HepG2 (cell line): ENCODE results near the gene CCDC148. TPM values are rescaled to one million over a fixed set of nuclear protein-coding genes. Genes with fewer than 3 reads are reported as not detected.

Experiments
- ATAC-seq: fragments of 200-7000 bp; cut with Tn5 transposase; 3 replicates; pipeline ENCODE4 v1.9.1; 2020; ENCODE audit warnings: mild to moderate bottlenecking, moderate library complexity
- BruUV-seq: library from RNA; stranded (reverse); fragments of 400-500 nt; replicated peaks from 2 replicates; lab custom pipeline; 2021; lab: Mats Ljungman, UMichigan
- CTCF ChIA-PET: fragments of 300-600 bp; formaldehyde crosslinking; extraction: SDS; loops from one replicate; lab custom pipeline; 2021; ENCODE audit warnings: low total read pairs, inconsistent platforms, low intra/inter-chr PET ratio; lab: Yijun Ruan, JAX
- POLR2A ChIA-PET: fragments of 350-600 bp; sonication (Branson Sonifier 250); formaldehyde crosslinking; loops from one replicate; lab custom pipeline; 2020; ENCODE audit warnings: antibody characterized with exemption, inconsistent platforms; lab: Yijun Ruan, JAX
- DNase-seq: peaks from one replicate; pipeline ENCODE4 v3.0.0-alpha.2; 2015; ENCODE audit warnings: low spot score
- FAIRE-seq: peaks from 3 replicates; lab custom pipeline; 2011; peaks lifted over from hg19 to GRCh38; lab: Jason Lieb, UNC
- H2AFZ ChIP-seq: one replicate; pipeline ENCODE4 v1.6.1; 2011; ENCODE audit warnings: low read length, inconsistent platforms
- H3K27ac ChIP-seq: fragments of 300-600 bp; 3 replicates; pipeline ENCODE4 v1.8.0; 2011; ENCODE audit warnings: mixed run types, mild to moderate bottlenecking, mixed read lengths, low read length, inconsistent platforms; ENCODE audit not compliant: insufficient read depth; ENCODE audit errors: extremely low read length
- H3K27me3 ChIP-seq, 2 experiments: fragments of 200-600 bp in 1 of 2; 2 replicates in 1 of 2; 3 replicates in 1 of 2; pipeline versions ENCODE4 v1.6.0 to v1.8.0; 2011; ENCODE audit warnings: low read length in 2 of 2, mild to moderate bottlenecking in 2 of 2, moderate library complexity in 2 of 2, inconsistent platforms in 1 of 2; ENCODE audit not compliant: insufficient read depth in 2 of 2, control insufficient read depth in 1 of 2
- H3K36me3 ChIP-seq, 2 experiments: fragments of 200-600 bp in 1 of 2; replicated peaks in 1 of 2; 2 replicates in 1 of 2; 3 replicates in 1 of 2; pipeline versions ENCODE4 v1.5.1 to v1.8.0; 2011; ENCODE audit warnings: low read length in 2 of 2, inconsistent platforms in 1 of 2; ENCODE audit not compliant: insufficient read depth in 2 of 2, control insufficient read depth in 1 of 2
- H3K4me1 ChIP-seq: 2 replicates; pipeline ENCODE4 v1.5.1; 2012; ENCODE audit warnings: low read length, inconsistent platforms; ENCODE audit not compliant: insufficient read depth
- H3K4me2 ChIP-seq: 2 replicates; pipeline ENCODE4 v1.6.0; 2011; ENCODE audit warnings: low read depth, low read length, inconsistent platforms
- H3K4me3 ChIP-seq, 3 experiments: fragments of 200-600 bp in 1 of 3; sonication (generic), shearing (Covaris generic) in 1 of 3; replicated peaks in 1 of 3; 2 replicates each; pipeline ENCODE4 v1.5.1; 2011 to 2016; ENCODE audit warnings: low read length in 3 of 3, inconsistent platforms in 2 of 3, low read depth in 2 of 3, mild to moderate bottlenecking in 2 of 3, control low read depth in 1 of 3, mixed read lengths in 1 of 3; ENCODE audit not compliant: insufficient read depth in 1 of 3
- H3K79me2 ChIP-seq: one replicate; pipeline ENCODE4 v1.6.1; 2011; ENCODE audit warnings: low read length, inconsistent platforms; ENCODE audit not compliant: insufficient read depth
- H3K9ac ChIP-seq: 2 replicates; pipeline ENCODE4 v1.6.0; 2011; ENCODE audit warnings: mild to moderate bottlenecking, low read depth, low read length, inconsistent platforms; ENCODE audit not compliant: insufficient read depth
- H3K9me3 ChIP-seq: 2 replicates; pipeline ENCODE4 v1.5.1; 2012; ENCODE audit warnings: mild to moderate bottlenecking, low read length
- H4K20me1 ChIP-seq: 2 replicates; pipeline ENCODE4 v1.6.0; 2011; ENCODE audit warnings: inconsistent platforms, mild to moderate bottlenecking, low read length, moderate library complexity; ENCODE audit not compliant: insufficient read depth
- DMAP1 ChIP-seq: IDR thresholded peaks from 2 replicates; pipeline ENCODE4 v1.6.1; 2016
- GABPA ChIP-seq, 2 experiments: IDR thresholded peaks; 2 replicates each; pipeline ENCODE4 v1.6.1; 2011 to 2016; ENCODE audit warnings: low read depth in 2 of 2, low read length in 1 of 2, missing biosample characterization in 1 of 2, missing genetic modification characterization in 1 of 2
- WGBS: methylation state at CpG from one replicate; pipeline ENCODE4 v1.1.6; 2017; ENCODE audit warnings: low lambda C conversion rate; 5-methylcytosine and 5-hydroxymethylcytosine counted together
- in situ Hi-C: cut with HindIII; loops from 2 replicates; pipeline ENCODE4 v1.10.0; 2017; ENCODE audit warnings: low pct_unique_long_range_greater_than_20kb; ENCODE audit not compliant: extremely low pct_ligation_motif_present
- intact Hi-C: fragments of 100-400 bp; cut with micrococcal nuclease; formaldehyde crosslinking; loops from one replicate; pipeline ENCODE4 v1.10.0; 2022; ENCODE audit not compliant: unreplicated experiment
- polyA plus RNA-seq, 8 experiments: library from polyadenylated mRNA; depleted of rRNA in 3 of 8; stranded (reverse) in 7 of 8; unstranded in 1 of 8; fragments of >200 nt; fragmentation: Illumina TruSeq in 4 of 8; extraction: Trizol in 4 of 8; gene quantifications; 2 replicates each; pipeline versions ENCODE4 v1.2.1 to v1.2.3, GENCODE V29; 2011 to 2016; ENCODE audit warnings: low read depth in 4 of 8, missing spikeins in 1 of 8, mixed read lengths in 1 of 8; ENCODE audit not compliant: insufficient read depth in 1 of 8
- total RNA-seq, 5 experiments: library from RNA; depleted of rRNA; stranded (reverse); fragments of >200 nt; fragmentation: Illumina TruSeq; extraction: Trizol; gene quantifications; 2 replicates each; pipeline ENCODE4 v1.2.3, GENCODE V29; 2016; ENCODE audit warnings: low read depth in 1 of 5
- TF ChIP-seq, protein P1 (sequence below): sonication (generic); formaldehyde crosslinking; IDR thresholded peaks from 2 replicates; pipeline ENCODE4 v1.4.0; 2020; ENCODE audit warnings: low read depth, mild to moderate bottlenecking, missing genetic modification reagents
- TF ChIP-seq, protein P2 (sequence below): IDR thresholded peaks from 2 replicates; pipeline ENCODE4 v1.6.1; 2016; ENCODE audit warnings: mild to moderate bottlenecking, missing biosample characterization, missing genetic modification reagents

Gene CCDC148
- total and polyA plus RNA-seq, 2 of the 13 experiments (the other 11 are each of a cell fraction or from before 2014, with no cell fraction given) = 0.30 to 0.49 TPM

DNA sequence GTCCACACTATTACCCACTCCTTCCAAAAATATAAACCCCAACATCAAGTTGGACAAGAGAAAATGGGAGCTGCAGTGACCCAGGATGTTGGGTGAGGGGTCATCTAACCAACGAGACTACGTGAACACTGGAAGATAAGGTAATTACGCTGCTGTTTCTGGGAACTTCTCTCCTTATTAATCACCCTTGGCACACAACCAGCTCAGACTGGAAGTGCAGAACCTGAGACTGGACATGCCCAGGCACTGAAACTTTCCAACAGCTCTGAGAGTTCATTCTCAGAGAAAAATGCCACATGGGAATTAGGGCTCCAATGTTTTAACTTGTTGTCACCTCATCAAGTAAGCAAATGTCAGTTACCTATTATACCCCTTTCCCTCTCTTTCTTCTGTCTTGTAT is 135.3 kb downstream of the CCDC148 start:
- H3K4me2 ChIP-seq = no peak overlapping the region
- POLR2A ChIA-PET = no interaction called here
- intact Hi-C loops = no loop called here
- WGBS = 0% methylated on average over 3 of the region's 3 CpGs
- no peaks in the 10 kb centered on the region for H3K27me3 ChIP-seq
- DNase-seq (no peak), ATAC-seq (no peak), FAIRE-seq (no peak)
- H3K4me3 ChIP-seq = no peak overlapping the region
- no peaks in the 10 kb centered on the region for H3K9me3 ChIP-seq
- no peaks in the 10 kb centered on the region for H3K36me3 ChIP-seq
- no peak overlapping the region for H2AFZ ChIP-seq
- CTCF ChIA-PET = no interaction called here
- TF ChIP-seq, protein P1, sequence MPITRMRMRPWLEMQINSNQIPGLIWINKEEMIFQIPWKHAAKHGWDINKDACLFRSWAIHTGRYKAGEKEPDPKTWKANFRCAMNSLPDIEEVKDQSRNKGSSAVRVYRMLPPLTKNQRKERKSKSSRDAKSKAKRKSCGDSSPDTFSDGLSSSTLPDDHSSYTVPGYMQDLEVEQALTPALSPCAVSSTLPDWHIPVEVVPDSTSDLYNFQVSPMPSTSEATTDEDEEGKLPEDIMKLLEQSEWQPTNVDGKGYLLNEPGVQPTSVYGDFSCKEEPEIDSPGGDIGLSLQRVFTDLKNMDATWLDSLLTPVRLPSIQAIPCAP = no peak
- TF ChIP-seq, protein P2, sequence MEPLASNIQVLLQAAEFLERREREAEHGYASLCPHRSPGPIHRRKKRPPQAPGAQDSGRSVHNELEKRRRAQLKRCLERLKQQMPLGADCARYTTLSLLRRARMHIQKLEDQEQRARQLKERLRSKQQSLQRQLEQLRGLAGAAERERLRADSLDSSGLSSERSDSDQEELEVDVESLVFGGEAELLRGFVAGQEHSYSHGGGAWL (CRISPR knock-in tag) = no peak
- no peak overlapping the region for H3K27ac ChIP-seq
- BruUV-seq = no TSS peak
- no peaks in the 10 kb centered on the region for H4K20me1 ChIP-seq
- no peaks in the 10 kb centered on the region for H3K79me2 ChIP-seq
- no peaks in the 10 kb centered on the region for H3K4me1 ChIP-seq
- no peak overlapping the region for H3K9ac ChIP-seq
- in situ Hi-C loops = no loop called here

DNA sequence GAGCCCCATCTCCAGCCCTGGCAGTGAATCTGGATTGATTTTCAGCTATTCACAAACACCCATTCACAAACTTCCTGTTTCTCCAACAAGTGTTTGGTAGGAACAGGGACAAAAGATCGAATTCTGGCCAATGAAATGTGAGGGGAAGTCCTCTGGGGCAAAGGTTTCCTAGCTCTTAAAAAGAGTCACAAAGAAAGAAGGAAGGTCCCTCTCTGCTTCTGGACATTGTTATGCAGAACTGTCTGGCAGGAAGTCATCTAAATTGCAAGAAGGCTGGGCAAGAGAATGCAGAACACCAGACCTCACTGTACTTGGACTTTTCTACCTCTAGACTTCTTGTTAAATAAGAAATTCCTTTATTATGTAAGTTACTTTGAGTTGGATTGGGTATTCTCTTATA is 137.3 kb downstream of the CCDC148 start:
- FAIRE-seq = no peak
- POLR2A ChIA-PET = no interaction called here

More for the DNA sequence above, 137.3 kb downstream of the CCDC148 start:
- intact Hi-C loops = no loop called here
- H3K4me3 ChIP-seq = no peak overlapping the region
- no peaks in the 10 kb centered on the region for H3K9me3 ChIP-seq
- H3K27ac ChIP-seq = no peak overlapping the region
- H4K20me1 ChIP-seq = no peaks in the 10 kb centered on the region
- in situ Hi-C loops = no loop called here
- H3K4me2 ChIP-seq = no peak overlapping the region
- 4% methylated on average over 1 of the region's 1 CpG for WGBS
- DNase-seq (no peak), ATAC-seq (no peak)
- BruUV-seq = no TSS peak
- H2AFZ ChIP-seq = no peak overlapping the region
- H3K4me1 ChIP-seq = peaks cover 9% of the 10 kb centered on the region; the same call in 1 of the 2 replicates
- TF ChIP-seq GABPA (IDR thresholded peaks at IDR 0.05; ENCODE audit: low read depth, low read length) = no peak
- TF ChIP-seq GABPA (CRISPR knock-in tag; IDR thresholded peaks at IDR 0.05; ENCODE audit: low read depth) = 0 out of 2 replicates have a peak, but pooled peaks have one; percentile 24
- no peak for TF ChIP-seq DMAP1 (CRISPR knock-in tag)
- H3K79me2 ChIP-seq = no peaks in the 10 kb centered on the region
- no peaks in the 10 kb centered on the region for H3K27me3 ChIP-seq
- H3K36me3 ChIP-seq = no peaks in the 10 kb centered on the region
- no peak overlapping the region for H3K9ac ChIP-seq
- CTCF ChIA-PET = no interaction called here
